Prostate gland (tissue), 2 donors: ENCODE measurements around the gene FNDC5. TPM values are rescaled to one million over a fixed set of nuclear protein-coding genes. Genes with fewer than 3 reads are reported as not detected.

ENCODE experiments used
- DNase-seq: peaks from one replicate; pipeline ENCODE4 v3.0.0-alpha.2; 2019; ENCODE audit warnings: low spot score
- H3K27ac ChIP-seq, 2 donors: fragments of 200-600 bp; sonication (generic); 2 replicates each; pipeline ENCODE4 v1.5.1; 2017 to 2019
- H3K27me3 ChIP-seq: fragments of 200-600 bp; sonication (generic); replicated peaks from 2 replicates; pipeline ENCODE4 v1.5.1; 2019; ENCODE audit not compliant: insufficient read depth
- H3K36me3 ChIP-seq, 2 donors: fragments of 200-600 bp; sonication (generic); 1 replicate in 1 of 2; 2 replicates in 1 of 2; pipeline versions ENCODE4 v1.5.1 to v1.8.1; 2017 to 2019
- H3K4me1 ChIP-seq: fragments of 200-600 bp; sonication (generic); replicated peaks from 2 replicates; pipeline ENCODE4 v1.5.1; 2019
- H3K4me3 ChIP-seq, 2 donors: fragments of 200-600 bp; sonication (generic); 2 replicates each; pipeline ENCODE4 v1.5.1; 2017 to 2019
- H3K9me3 ChIP-seq: fragments of 200-600 bp; sonication (generic); 2 replicates; pipeline ENCODE4 v1.5.1; 2017
- POLR2A ChIP-seq: fragments of 450-650 bp; IDR thresholded peaks from one replicate; pipeline ENCODE4 v1.6.1; 2016; ENCODE audit warnings: antibody characterized with exemption, mild to moderate bottlenecking
- POLR2AphosphoS5 ChIP-seq: sonication (generic); formaldehyde crosslinking; IDR thresholded peaks from one replicate; pipeline ENCODE4 v1.6.1; 2017; ENCODE audit warnings: antibody characterized with exemption
- WGBS: methylation state at CpG from one replicate; pipeline ENCODE4 v1.1.5; 2018; 5-methylcytosine and 5-hydroxymethylcytosine counted together
- intact Hi-C: fragments of 100-400 bp; cut with DNase I; formaldehyde crosslinking; loops from one replicate; pipeline ENCODE4 v1.14.2; 2022
- total RNA-seq, 2 donors: library from RNA; depleted of rRNA; stranded (reverse); fragments of >200 nt; gene quantifications; one replicate each; pipeline ENCODE4 v1.1.0, GENCODE V29; 2016
- TF ChIP-seq, protein P1 (sequence below), 4 experiments: fragments of 200-600 bp in 2 of 4; fragments of 450-650 bp in 2 of 4; sonication (generic) in 2 of 4; IDR thresholded peaks; 1 replicate in 3 of 4; 2 replicates in 1 of 4; pipeline ENCODE4 v1.5.1; 2016 to 2019; ENCODE audit warnings: antibody characterized with exemption in 4 of 4, mild to moderate bottlenecking in 2 of 4, moderate library complexity in 2 of 4

FNDC5 gene
- total RNA-seq, 2 donors from 2014 or later: 1.5 to 19.1 TPM

DNA sequence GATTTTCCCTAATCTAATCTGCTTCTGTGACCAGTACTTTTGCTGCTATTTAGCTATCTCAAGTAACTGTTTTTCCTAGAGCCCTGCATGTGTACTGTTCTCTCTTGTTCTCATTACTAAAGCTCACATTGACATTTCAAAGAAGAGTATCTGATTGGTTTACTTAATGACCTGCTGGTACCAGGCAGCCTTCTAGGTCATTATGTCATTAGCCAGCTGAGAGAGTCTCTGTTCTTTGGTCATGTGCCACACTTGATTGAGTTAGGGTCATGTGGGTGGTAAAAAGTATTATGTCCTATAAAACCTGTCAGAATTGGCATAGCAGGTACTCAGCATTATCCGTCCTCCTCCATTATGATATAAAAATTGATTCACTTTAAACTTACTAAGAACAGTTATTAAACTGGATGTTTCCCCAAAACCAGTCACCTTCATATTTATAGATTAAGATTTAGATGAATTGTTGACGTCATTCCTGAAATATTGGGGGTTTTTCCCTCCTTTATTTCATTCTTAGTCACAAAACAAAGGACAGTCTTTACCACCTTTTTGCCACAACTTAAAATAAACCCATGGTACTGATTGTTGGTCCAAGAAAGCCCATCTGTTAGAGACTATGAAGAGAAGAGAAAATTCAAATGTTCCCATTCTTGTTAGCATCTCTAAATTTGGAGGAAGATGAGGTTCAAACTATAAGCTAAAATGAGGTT is 22.2 kb downstream of the FNDC5 start:
- intact Hi-C loops: no loop called here
- Histone ChIP-seq H3K9me3 (no peaks in the 10 kb centered on the region), H3K4me3 (no peak overlapping the region), H3K36me3 (no peaks in the 10 kb centered on the region), H3K4me1 (no peaks in the 10 kb centered on the region), H3K27ac (no peak overlapping the region), H3K27me3 (no peaks in the 10 kb centered on the region)
- TF ChIP-seq POLR2A (no peak), POLR2AphosphoS5 (no peak)
- TF ChIP-seq, protein P1, sequence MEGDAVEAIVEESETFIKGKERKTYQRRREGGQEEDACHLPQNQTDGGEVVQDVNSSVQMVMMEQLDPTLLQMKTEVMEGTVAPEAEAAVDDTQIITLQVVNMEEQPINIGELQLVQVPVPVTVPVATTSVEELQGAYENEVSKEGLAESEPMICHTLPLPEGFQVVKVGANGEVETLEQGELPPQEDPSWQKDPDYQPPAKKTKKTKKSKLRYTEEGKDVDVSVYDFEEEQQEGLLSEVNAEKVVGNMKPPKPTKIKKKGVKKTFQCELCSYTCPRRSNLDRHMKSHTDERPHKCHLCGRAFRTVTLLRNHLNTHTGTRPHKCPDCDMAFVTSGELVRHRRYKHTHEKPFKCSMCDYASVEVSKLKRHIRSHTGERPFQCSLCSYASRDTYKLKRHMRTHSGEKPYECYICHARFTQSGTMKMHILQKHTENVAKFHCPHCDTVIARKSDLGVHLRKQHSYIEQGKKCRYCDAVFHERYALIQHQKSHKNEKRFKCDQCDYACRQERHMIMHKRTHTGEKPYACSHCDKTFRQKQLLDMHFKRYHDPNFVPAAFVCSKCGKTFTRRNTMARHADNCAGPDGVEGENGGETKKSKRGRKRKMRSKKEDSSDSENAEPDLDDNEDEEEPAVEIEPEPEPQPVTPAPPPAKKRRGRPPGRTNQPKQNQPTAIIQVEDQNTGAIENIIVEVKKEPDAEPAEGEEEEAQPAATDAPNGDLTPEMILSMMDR (IDR thresholded peaks at IDR 0.05): no peak
- no peak for DNase-seq
- WGBS: 41% methylated on average over 2 of the region's 2 CpGs

DNA sequence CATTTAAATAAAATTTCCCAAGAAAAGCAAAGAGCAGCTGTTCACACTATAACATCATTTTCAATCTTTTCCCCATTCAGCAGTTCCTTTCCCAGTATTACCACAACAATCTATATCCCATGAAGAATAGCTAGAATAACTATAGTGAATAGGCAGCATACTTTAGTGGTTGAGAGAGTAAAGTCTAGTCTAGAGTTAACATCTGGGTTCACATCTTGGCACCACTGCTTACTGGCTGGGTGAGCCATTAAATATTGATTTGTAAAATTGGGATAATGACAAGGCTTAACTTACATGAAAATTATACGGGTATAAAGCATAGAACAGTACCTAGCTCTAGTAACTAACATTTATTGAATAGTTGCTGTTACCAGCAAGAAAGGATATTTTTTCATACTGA is 38.8 kb downstream of the FNDC5 start:
- no peak for DNase-seq
- Histone ChIP-seq H3K4me1 (no peaks in the 10 kb centered on the region), H3K9me3 (no peaks in the 10 kb centered on the region), H3K27ac (no peak overlapping the region), H3K36me3 (peaks cover 0 to 9% of the 10 kb centered on the region in 2 donors), H3K4me3 (no peak overlapping the region), H3K27me3 (no peaks in the 10 kb centered on the region)
- intact Hi-C loops: no loop called here
- TF ChIP-seq POLR2AphosphoS5: no peak
- TF ChIP-seq POLR2A: no peak
- TF ChIP-seq, protein P1 (IDR thresholded peaks at IDR 0.05): no peak
- WGBS: 86% methylated on average over 1 of the region's 1 CpG

DNA sequence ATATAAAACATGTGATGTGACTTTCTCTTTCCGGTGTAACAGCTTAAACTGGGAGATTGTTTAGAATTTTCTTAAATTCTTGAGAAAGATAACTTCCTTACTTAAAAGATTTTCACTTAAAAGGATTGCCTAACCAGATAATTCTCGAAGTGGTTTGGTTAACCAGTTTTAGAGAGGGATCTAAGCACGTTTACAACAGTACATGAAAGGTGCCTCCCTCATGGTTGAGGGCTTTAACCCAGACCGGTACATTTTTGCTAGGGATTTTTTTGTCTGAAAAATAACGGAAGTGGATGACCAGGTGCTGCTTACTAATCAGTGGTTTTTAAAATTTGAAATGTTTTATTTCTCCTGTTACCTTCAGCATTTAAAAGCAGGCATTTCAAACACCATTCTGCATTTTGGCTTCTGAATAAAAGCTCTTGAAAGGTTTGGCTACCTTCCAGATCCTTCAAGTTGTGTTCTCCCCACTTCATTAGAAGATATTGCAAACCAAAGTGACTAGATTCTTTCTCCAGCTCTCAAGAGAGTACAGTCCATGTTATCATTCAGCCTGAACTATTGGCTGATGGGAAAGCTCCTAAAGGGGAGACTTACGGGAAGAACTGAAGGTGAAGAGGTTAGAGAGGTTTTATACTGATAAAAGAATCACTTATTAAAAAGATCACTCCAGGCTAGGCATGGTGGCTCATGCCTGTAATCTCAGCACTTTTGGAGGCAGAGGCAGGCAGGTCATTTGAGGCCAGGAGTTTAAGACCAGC is 40.4 kb downstream of the FNDC5 start:
- Histone ChIP-seq H3K36me3 (peaks cover 0 to 9% of the 10 kb centered on the region in 2 donors), H3K9me3 (no peaks in the 10 kb centered on the region), H3K27ac (no peak overlapping the region), H3K27me3 (no peaks in the 10 kb centered on the region), H3K4me1 (no peaks in the 10 kb centered on the region), H3K4me3 (no peak overlapping the region)
- DNase-seq: no peak
- TF ChIP-seq, protein P1 (IDR thresholded peaks at IDR 0.05): no peak
- TF ChIP-seq POLR2AphosphoS5 (no peak), POLR2A (no peak)
- intact Hi-C loops: no loop called here
- 83% methylated on average over 6 of the region's 6 CpGs for WGBS

DNA sequence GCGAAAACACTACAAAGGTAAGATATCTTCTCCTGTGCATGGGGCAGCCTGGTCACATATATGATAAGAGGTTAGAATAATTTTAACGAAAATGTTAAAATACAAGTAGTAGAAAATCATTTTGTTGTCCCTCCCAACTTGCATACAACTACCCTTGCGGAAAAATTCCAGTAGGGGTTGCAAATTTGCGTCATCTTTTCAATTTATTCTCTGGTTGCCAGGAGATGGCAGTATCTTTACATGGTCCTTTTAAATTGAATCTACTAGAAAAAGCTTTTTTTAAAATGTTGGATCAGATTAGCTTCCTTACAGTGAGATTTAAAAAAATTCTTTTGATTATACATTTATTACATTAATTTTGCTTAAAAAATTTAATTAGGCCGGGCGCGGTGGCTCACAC is 42.4 kb downstream of the FNDC5 start:
- TF ChIP-seq, protein P1 (IDR thresholded peaks at IDR 0.05): no peak
- no peak for TF ChIP-seq POLR2A
- no peak for TF ChIP-seq POLR2AphosphoS5
- peaks cover 0 to 9% of the 10 kb centered on the region in 2 donors for H3K36me3 ChIP-seq

More for the DNA sequence above, 42.4 kb downstream of the FNDC5 start:
- no peak for DNase-seq
- Histone ChIP-seq H3K27me3 (no peaks in the 10 kb centered on the region), H3K27ac (no peak overlapping the region), H3K4me1 (no peaks in the 10 kb centered on the region), H3K9me3 (no peaks in the 10 kb centered on the region), H3K4me3 (no peak overlapping the region)
- 93% methylated on average over 7 of the region's 7 CpGs for WGBS
- intact Hi-C loops: no loop called here
